Spleen (tissue), 11 donors: ENCODE measurements around the gene BTBD3. TPM values are rescaled to one million over a fixed set of nuclear protein-coding genes. Genes with fewer than 3 reads are reported as not detected.

Experiments used
- DNase-seq: peaks from one replicate; pipeline ENCODE4 v3.0.0-alpha.2; 2020
- H3K27ac ChIP-seq, 8 donors: fragments of 200-600 bp; sonication (generic) in 7 of 8; 1 replicate in 4 of 8; 2 replicates in 4 of 8; pipeline versions ENCODE4 v1.5.0 to v1.8.0; 2016 to 2021; ENCODE audit warnings: inconsistent platforms in 4 of 8, mild to moderate bottlenecking in 4 of 8, moderate library complexity in 1 of 8
- H3K27me3 ChIP-seq, 7 donors: fragments of 200-600 bp; sonication (generic) in 6 of 7; replicated peaks in 1 of 7; 1 replicate in 4 of 7; 2 replicates in 3 of 7; pipeline versions ENCODE4 v1.5.0 to v1.8.0; 2016 to 2021; ENCODE audit warnings: inconsistent platforms in 3 of 7, mild to moderate bottlenecking in 1 of 7
- H3K36me3 ChIP-seq, 6 donors: fragments of 200-600 bp; sonication (generic) in 5 of 6; 1 replicate in 4 of 6; 2 replicates in 2 of 6; pipeline versions ENCODE4 v1.5.0 to v1.8.0; 2016 to 2021; ENCODE audit warnings: inconsistent platforms in 2 of 6
- H3K4me1 ChIP-seq, 6 donors: fragments of 200-600 bp; sonication (generic) in 5 of 6; 1 replicate in 3 of 6; 2 replicates in 3 of 6; pipeline versions ENCODE4 v1.5.0 to v1.8.0; 2016 to 2021; ENCODE audit warnings: inconsistent platforms in 3 of 6
- H3K4me3 ChIP-seq, 8 donors: fragments of 200-600 bp; sonication (generic) in 7 of 8; 1 replicate in 4 of 8; 2 replicates in 4 of 8; pipeline versions ENCODE4 v1.5.0 to v1.8.0; 2016 to 2021; ENCODE audit warnings: inconsistent platforms in 4 of 8, mild to moderate bottlenecking in 4 of 8, moderate library complexity in 2 of 8
- H3K9me3 ChIP-seq, 8 donors: fragments of 200-600 bp; sonication (generic) in 7 of 8; 1 replicate in 4 of 8; 2 replicates in 4 of 8; pipeline versions ENCODE4 v1.5.0 to v1.8.0; 2016 to 2021; ENCODE audit warnings: inconsistent platforms in 4 of 8
- POLR2A ChIP-seq, 3 donors: fragments of 450-650 bp; IDR thresholded peaks; one replicate each; pipeline ENCODE4 v1.5.1; 2017; ENCODE audit warnings: antibody characterized with exemption in 3 of 3, mild to moderate bottlenecking in 1 of 3
- POLR2AphosphoS5 ChIP-seq, 3 donors: sonication (generic); formaldehyde crosslinking; IDR thresholded peaks; one replicate each; pipeline ENCODE4 v1.5.1; 2017; ENCODE audit warnings: antibody characterized with exemption in 3 of 3
- WGBS, 5 donors: extraction: QIAGEN DNeasy Blood & Tissue Kit in 3 of 5; methylation state at CpG; one replicate each; pipeline versions ENCODE4 v1.1.5 to v1.1.7; 2013 to 2018; 5-methylcytosine and 5-hydroxymethylcytosine counted together
- intact Hi-C: fragments of 100-400 bp; cut with DNase I; formaldehyde crosslinking; loops from one replicate; pipeline ENCODE4 v1.15.0; 2023; ENCODE audit warnings: low total_unique reads
- polyA plus RNA-seq, 3 donors: library from polyadenylated mRNA; stranded (reverse); fragments of 200-250 nt; gene quantifications; one replicate each; pipeline ENCODE4 v1.2.1, GENCODE V29; 2013
- total RNA-seq, 7 donors: library from RNA; depleted of rRNA in 3 of 7; stranded (reverse); fragments of >200 nt in 3 of 7; fragmentation: NEBNext Ultra II Directional in 4 of 7; extraction: Animal tissue kit (Norgen Biotek cat#: 25700) in 4 of 7; gene quantifications; one replicate each; pipeline versions ENCODE4 v1.1.0 to v1.2.1, GENCODE V29; 2016 to 2021
- TF ChIP-seq, protein P1 (sequence below), 11 experiments: fragments of 200-600 bp in 7 of 11; fragments of 450-650 bp in 4 of 11; sonication (generic) in 4 of 11; IDR thresholded peaks in 8 of 11; conservative IDR thresholded peaks in 3 of 11; 1 replicate in 7 of 11; 2 replicates in 4 of 11; pipeline versions ENCODE4 v1.4.0 to v1.8.0; 2016 to 2021; ENCODE audit warnings: antibody characterized with exemption in 11 of 11, inconsistent platforms in 4 of 11, mild to moderate bottlenecking in 1 of 11
- donor health status: healthy with polysubstance abuse.
- donor health status: DM: no; HTN: no; CAD: no; lungs with moderate emphysema.
- donor health status: DM: no; HTN: no; CAD: no.
- donor health status: Bipolar disorder and iron deficiency.
- donor health status: healthy.
- donor health status: DM: no; HTN: no; CAD: no.
- donor health status: DM: yes; HTN: yes; CAD: no.

Gene BTBD3
- total and polyA plus RNA-seq, 10 donors, result 3.3 to 30.7 (median 18.3) TPM

DNA sequence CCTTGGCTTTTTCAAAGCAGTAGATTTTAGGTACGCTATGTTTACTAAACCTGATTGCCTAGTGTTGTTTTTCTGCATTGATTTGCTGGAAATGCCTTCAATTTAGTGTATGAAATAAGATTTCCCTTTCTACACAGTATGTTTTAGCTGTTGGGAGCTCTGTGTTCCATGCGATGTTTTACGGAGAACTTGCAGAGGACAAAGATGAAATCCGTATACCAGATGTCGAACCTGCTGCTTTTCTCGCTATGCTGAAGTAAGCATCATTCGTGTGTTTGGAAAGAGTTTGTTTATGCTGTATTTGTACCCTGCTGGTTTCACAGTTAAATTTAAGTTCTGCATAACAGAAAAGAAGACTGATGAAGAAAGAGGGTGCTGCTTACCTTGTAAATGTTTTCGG, 1.9 kb downstream of the BTBD3 start:
- Histone ChIP-seq H3K4me1 (peaks cover 0 to 31% (median 11%) of the 10 kb centered on the region in 6 donors), H3K27ac (no peak overlapping the region), H3K4me3 (peak overlapping the region in 5 of 8 donors; percentile 1 to 53 (median 34)), H3K9me3 (no peaks in the 10 kb centered on the region), H3K27me3 (no peaks in the 10 kb centered on the region), H3K36me3 (peaks cover 0 to 16% (median 2%) of the 10 kb centered on the region in 6 donors)
- intact Hi-C loops, result no loop called here
- DNase-seq, result no peak
- TF ChIP-seq, protein P1, sequence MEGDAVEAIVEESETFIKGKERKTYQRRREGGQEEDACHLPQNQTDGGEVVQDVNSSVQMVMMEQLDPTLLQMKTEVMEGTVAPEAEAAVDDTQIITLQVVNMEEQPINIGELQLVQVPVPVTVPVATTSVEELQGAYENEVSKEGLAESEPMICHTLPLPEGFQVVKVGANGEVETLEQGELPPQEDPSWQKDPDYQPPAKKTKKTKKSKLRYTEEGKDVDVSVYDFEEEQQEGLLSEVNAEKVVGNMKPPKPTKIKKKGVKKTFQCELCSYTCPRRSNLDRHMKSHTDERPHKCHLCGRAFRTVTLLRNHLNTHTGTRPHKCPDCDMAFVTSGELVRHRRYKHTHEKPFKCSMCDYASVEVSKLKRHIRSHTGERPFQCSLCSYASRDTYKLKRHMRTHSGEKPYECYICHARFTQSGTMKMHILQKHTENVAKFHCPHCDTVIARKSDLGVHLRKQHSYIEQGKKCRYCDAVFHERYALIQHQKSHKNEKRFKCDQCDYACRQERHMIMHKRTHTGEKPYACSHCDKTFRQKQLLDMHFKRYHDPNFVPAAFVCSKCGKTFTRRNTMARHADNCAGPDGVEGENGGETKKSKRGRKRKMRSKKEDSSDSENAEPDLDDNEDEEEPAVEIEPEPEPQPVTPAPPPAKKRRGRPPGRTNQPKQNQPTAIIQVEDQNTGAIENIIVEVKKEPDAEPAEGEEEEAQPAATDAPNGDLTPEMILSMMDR (IDR thresholded peaks at IDR 0.05 in 8 of 11, conservative IDR thresholded peaks at IDR 0.05 in 3 of 11), result no peak
- TF ChIP-seq POLR2A (IDR thresholded peaks at IDR 0.05) (no peak), POLR2AphosphoS5 (IDR thresholded peaks at IDR 0.05) (no peak)
- 80 to 91% (median 88%) methylated on average over 8 of the region's 8 CpGs for WGBS, 5 donors

DNA sequence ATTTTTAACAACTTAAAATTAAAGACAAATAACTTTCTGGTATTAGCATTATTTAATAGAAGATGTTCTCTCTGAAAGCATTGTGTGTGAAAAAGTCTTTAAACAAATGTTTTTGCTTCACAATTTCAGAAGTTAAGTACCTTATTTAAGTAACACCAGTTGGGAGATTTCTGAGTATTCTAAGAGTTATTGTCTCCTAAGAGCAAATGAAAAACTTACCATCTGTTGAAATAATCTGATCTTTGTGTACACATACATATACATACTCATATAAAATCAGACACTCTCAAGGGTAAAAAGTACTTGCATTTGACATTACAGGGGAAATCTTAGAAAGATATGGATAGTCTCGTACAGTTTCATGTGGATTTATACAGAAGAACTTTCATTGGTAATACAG, 2.4 kb downstream of the BTBD3 start:
- intact Hi-C loops, result no loop called here
- TF ChIP-seq POLR2AphosphoS5 (IDR thresholded peaks at IDR 0.05) (no peak), POLR2A (IDR thresholded peaks at IDR 0.05) (no peak)
- TF ChIP-seq, protein P1 (IDR thresholded peaks at IDR 0.05 in 8 of 11, conservative IDR thresholded peaks at IDR 0.05 in 3 of 11), result no peak
- Histone ChIP-seq H3K9me3 (no peaks in the 10 kb centered on the region), H3K27ac (no peak overlapping the region), H3K36me3 (peaks cover 0 to 21% (median 2%) of the 10 kb centered on the region in 6 donors), H3K27me3 (no peaks in the 10 kb centered on the region), H3K4me3 (no peak overlapping the region), H3K4me1 (peaks cover 0 to 31% (median 11%) of the 10 kb centered on the region in 6 donors)
- DNase-seq, result no peak
- 74 to 100% (median 91%) methylated on average over 1 of the region's 1 CpG for WGBS, 5 donors

DNA sequence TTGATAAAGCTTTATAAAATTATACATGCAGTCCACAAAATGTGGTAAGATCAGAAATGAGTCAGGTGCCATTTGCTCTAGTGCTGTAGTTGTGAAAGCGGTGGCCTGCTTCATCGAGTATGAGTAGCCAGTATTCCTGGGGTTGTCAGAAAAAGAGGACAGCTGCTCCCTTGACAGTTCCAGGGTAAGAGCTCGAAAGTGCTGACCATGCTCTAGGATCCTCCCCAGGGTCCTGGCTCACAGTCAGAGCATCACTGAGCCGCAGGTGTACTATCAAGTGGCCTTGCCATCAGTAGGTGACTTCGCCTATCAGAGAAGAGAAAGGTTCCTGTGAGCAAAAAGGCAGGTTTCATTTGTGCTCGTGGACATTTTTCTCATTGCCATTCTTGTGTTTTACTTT, 3.6 kb downstream of the BTBD3 start:
- no peak overlapping the region for H3K4me3 ChIP-seq
- no peak overlapping the region for H3K27ac ChIP-seq
- H3K36me3 ChIP-seq, result peaks cover 0 to 23% (median 2%) of the 10 kb centered on the region in 6 donors

DNA sequence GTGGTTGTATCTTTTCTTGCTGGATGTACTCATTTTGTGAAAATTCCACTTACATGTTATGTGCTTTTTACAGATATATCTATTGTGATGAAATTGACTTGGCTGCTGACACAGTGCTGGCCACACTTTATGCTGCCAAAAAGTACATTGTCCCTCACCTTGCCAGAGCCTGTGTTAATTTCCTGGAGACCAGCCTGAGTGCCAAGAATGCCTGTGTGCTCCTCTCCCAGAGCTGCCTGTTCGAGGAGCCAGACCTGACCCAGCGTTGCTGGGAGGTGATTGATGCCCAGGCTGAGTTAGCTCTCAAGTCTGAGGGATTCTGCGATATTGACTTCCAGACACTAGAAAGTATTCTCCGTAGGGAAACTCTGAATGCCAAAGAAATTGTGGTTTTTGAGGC, 4.9 kb downstream of the BTBD3 start:
- DNase-seq, result no peak
- WGBS, 5 donors, result 85 to 100% (median 94%) methylated on average over 4 of the region's 4 CpGs
- H3K36me3 ChIP-seq, result peaks cover 0 to 24% (median 2%) of the 10 kb centered on the region in 6 donors
- TF ChIP-seq POLR2AphosphoS5 (IDR thresholded peaks at IDR 0.05) (no peak), POLR2A (IDR thresholded peaks at IDR 0.05) (no peak)
- TF ChIP-seq, protein P1 (IDR thresholded peaks at IDR 0.05 in 8 of 11, conservative IDR thresholded peaks at IDR 0.05 in 3 of 11), result no peak
- intact Hi-C loops, result no loop called here
- peaks cover 0 to 20% (median 8%) of the 10 kb centered on the region in 6 donors for H3K4me1 ChIP-seq
- no peak overlapping the region for H3K4me3 ChIP-seq
- H3K27ac ChIP-seq, result no peak overlapping the region
- H3K9me3 ChIP-seq, result no peaks in the 10 kb centered on the region
- H3K27me3 ChIP-seq, result no peaks in the 10 kb centered on the region

More for the DNA sequence above, 3.6 kb downstream of the BTBD3 start:
- DNase-seq, result no peak
- no peaks in the 10 kb centered on the region for H3K27me3 ChIP-seq
- peaks cover 0 to 26% (median 11%) of the 10 kb centered on the region in 6 donors for H3K4me1 ChIP-seq
- no peaks in the 10 kb centered on the region for H3K9me3 ChIP-seq
- TF ChIP-seq, protein P1 (IDR thresholded peaks at IDR 0.05 in 8 of 11, conservative IDR thresholded peaks at IDR 0.05 in 3 of 11), result no peak
- no peak for TF ChIP-seq POLR2AphosphoS5 (IDR thresholded peaks at IDR 0.05)
- WGBS, 5 donors, result 86 to 93% (median 88%) methylated on average over 6 of the region's 6 CpGs
- intact Hi-C loops, result no loop called here
